ENCODE results near the gene RPTOR. TPM values are rescaled to one million over a fixed set of nuclear protein-coding genes. Genes with fewer than 3 reads are reported as not detected.
"Not testable (repeated sequence)": the region's sequence is repeated elsewhere in the genome, so short reads cannot be mapped to it uniquely, and the experiment has no call there.

Gene RPTOR
- total RNA-seq, 1 donor = 27.9 TPM

GRCh38 chr17:80872501-80873306 is 328.1 kb downstream of the RPTOR start:
- Histone ChIP-seq H3K27me3 (ENCODE audit: insufficient read depth, low read length) (no peaks in the 10 kb centered on the region), H3K4me2 (ENCODE audit: insufficient read depth, low read length) (no peak overlapping the region), H3K9me3 (ENCODE audit: low read depth, low read length) (no peaks in the 10 kb centered on the region), H3K4me1 (ENCODE audit: insufficient read depth, low read length) (peaks cover 5% of the 10 kb centered on the region), H3K4me3 (ENCODE audit: insufficient read depth, low read length) (no peak overlapping the region), H3K79me2 (ENCODE audit: insufficient read depth, low read length) (no peaks in the 10 kb centered on the region), H4K20me1 (ENCODE audit: insufficient read depth, low read length) (no peaks in the 10 kb centered on the region), H2AFZ (ENCODE audit: low read length) (no peak overlapping the region), H3K27ac (ENCODE audit: low read depth, low read length) (no peak overlapping the region), H3K36me3 (ENCODE audit: insufficient read depth, low read length) (no peaks in the 10 kb centered on the region)
- TF ChIP-seq CTCF (IDR thresholded peaks at IDR 0.05; ENCODE audit: extremely low read depth, low read depth, low read length) = no peak
- peak; percentile 45 for DNase-seq (ENCODE audit: insufficient read length, low spot score, missing footprints)

- H3K4me2 ChIP-seq (ENCODE audit: insufficient read depth, low read length) = no peak overlapping the region
- peak; percentile 84 for DNase-seq (ENCODE audit: insufficient read length, low spot score, missing footprints)
Measured at GRCh38 chr17:80873307-80873951, 328.8 kb downstream of the RPTOR start.

GRCh38 chr17:80874866-80875445 is 330.3 kb downstream of the RPTOR start:
- Histone ChIP-seq H3K27me3 (ENCODE audit: insufficient read depth, low read length) (no peaks in the 10 kb centered on the region), H3K36me3 (ENCODE audit: insufficient read depth, low read length) (no peaks in the 10 kb centered on the region), H3K4me3 (ENCODE audit: insufficient read depth, low read length) (no peak overlapping the region), H3K27ac (ENCODE audit: low read depth, low read length) (no peak overlapping the region), H3K9me3 (ENCODE audit: low read depth, low read length) (no peaks in the 10 kb centered on the region), H3K4me2 (ENCODE audit: insufficient read depth, low read length) (no peak overlapping the region), H2AFZ (ENCODE audit: low read length) (no peak overlapping the region), H3K79me2 (ENCODE audit: insufficient read depth, low read length) (no peaks in the 10 kb centered on the region), H4K20me1 (ENCODE audit: insufficient read depth, low read length) (no peaks in the 10 kb centered on the region), H3K4me1 (ENCODE audit: insufficient read depth, low read length) (peaks cover 5% of the 10 kb centered on the region)
- DNase-seq (ENCODE audit: insufficient read length, low spot score, missing footprints) = peak; percentile 72
- TF ChIP-seq CTCF (IDR thresholded peaks at IDR 0.05; ENCODE audit: extremely low read depth, low read depth, low read length) = no peak

More at GRCh38 chr17:80873307-80873951, 328.8 kb downstream of the RPTOR start:
- Histone ChIP-seq H3K36me3 (ENCODE audit: insufficient read depth, low read length) (no peaks in the 10 kb centered on the region), H3K9me3 (ENCODE audit: low read depth, low read length) (no peaks in the 10 kb centered on the region), H3K27me3 (ENCODE audit: insufficient read depth, low read length) (no peaks in the 10 kb centered on the region), H3K4me3 (ENCODE audit: insufficient read depth, low read length) (no peak overlapping the region), H4K20me1 (ENCODE audit: insufficient read depth, low read length) (no peaks in the 10 kb centered on the region), H3K79me2 (ENCODE audit: insufficient read depth, low read length) (no peaks in the 10 kb centered on the region), H3K4me1 (ENCODE audit: insufficient read depth, low read length) (peaks cover 5% of the 10 kb centered on the region), H2AFZ (ENCODE audit: low read length) (no peak overlapping the region), H3K27ac (ENCODE audit: low read depth, low read length) (no peak overlapping the region)
- TF ChIP-seq CTCF (IDR thresholded peaks at IDR 0.05; ENCODE audit: extremely low read depth, low read depth, low read length) = no peak

- not testable (repeated sequence) for H3K27ac ChIP-seq (ENCODE audit: low read depth, low read length); H4K20me1 ChIP-seq (ENCODE audit: insufficient read depth, low read length); H3K4me3 ChIP-seq (ENCODE audit: insufficient read depth, low read length); H2AFZ ChIP-seq (ENCODE audit: low read length); H3K27me3 ChIP-seq (ENCODE audit: insufficient read depth, low read length); H3K9me3 ChIP-seq (ENCODE audit: low read depth, low read length); DNase-seq (ENCODE audit: insufficient read length, low spot score, missing footprints); H3K79me2 ChIP-seq (ENCODE audit: insufficient read depth, low read length); H3K36me3 ChIP-seq (ENCODE audit: insufficient read depth, low read length); H3K4me2 ChIP-seq (ENCODE audit: insufficient read depth, low read length); H3K4me1 ChIP-seq (ENCODE audit: insufficient read depth, low read length)
Measured at GRCh38 chr17:80875480-80875995, 330.9 kb downstream of the RPTOR start.

DNA sequence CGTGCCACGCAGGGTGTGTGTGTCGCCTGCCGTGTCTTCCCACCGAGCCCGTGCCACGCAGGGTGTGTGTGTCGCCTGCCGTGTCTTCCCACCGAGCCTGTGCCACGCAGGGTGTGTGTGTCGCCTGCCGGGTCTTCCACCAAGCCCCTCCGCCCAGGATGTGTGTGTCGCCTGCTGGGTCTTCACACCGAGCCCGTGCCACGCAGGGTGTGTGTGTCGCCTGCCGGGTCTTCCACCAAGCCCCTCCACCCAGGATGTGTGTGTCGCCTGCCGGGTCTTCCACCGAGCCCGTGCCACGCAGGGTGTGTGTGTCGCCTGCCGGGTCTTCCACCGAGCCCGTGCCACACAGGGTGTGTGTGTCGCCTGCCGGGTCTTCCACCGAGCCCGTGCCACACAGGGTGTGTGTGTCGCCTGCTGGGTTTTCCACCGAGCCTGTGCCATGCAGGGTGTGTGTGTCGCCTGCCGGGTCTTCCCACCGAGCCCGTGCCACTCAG is 331.9 kb downstream of the RPTOR start:
- H3K4me1 ChIP-seq (ENCODE audit: insufficient read depth, low read length); H3K4me3 ChIP-seq (ENCODE audit: insufficient read depth, low read length); H3K36me3 ChIP-seq (ENCODE audit: insufficient read depth, low read length); H3K27me3 ChIP-seq (ENCODE audit: insufficient read depth, low read length); H3K27ac ChIP-seq (ENCODE audit: low read depth, low read length); H3K4me2 ChIP-seq (ENCODE audit: insufficient read depth, low read length); H4K20me1 ChIP-seq (ENCODE audit: insufficient read depth, low read length); H2AFZ ChIP-seq (ENCODE audit: low read length); H3K9me3 ChIP-seq (ENCODE audit: low read depth, low read length); H3K79me2 ChIP-seq (ENCODE audit: insufficient read depth, low read length); DNase-seq (ENCODE audit: insufficient read length, low spot score, missing footprints): not testable (repeated sequence)
